Measurements from ENCODE around the gene FBXL2.

FBXL2 gene
- total RNA-seq, result 0.15 to 4.4 (median 0.68) reads per million in 17 experiments

DNA sequence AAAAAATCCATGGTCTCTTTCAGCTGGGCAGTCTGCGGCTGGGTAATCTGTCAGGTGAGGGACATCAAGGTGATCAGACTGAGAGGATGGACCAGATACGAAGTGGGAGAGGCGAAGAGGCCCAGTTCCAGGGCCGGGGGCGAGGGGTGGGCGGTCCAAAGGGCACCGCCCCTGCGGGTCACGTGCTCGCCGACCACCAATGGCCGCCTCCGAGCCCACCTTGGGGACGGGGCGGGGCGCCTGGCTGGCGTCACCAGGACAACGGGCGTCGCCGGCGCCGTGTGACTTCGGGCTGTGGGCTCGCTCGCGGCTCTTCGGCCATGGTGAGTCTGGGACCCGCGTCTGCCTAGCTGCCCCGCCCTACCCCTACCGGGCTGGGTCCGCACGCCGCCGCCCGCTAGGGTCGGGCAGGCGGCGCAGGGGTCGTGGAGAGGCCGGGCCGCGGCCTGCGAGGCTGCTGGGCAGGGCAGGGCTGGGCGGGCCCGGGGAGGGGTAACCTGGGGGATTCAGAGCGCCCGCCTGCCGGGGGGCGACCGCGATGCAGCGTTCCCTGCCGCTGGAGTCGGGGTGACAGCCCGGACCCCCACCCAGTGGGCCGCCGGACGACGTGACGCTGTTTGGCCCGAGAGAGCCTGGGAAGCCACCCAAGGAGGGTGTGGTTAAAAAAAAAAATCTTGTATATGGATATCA, at the start of gene FBXL2:
Gene FBXL2 (plus strand): TSS at position 250 of the 690 bp plus-strand sequence. CDS start 71 bp downstream, at position 321.
- DNase-seq, result peak; percentile 21 to 78 (median 44)

DNA sequence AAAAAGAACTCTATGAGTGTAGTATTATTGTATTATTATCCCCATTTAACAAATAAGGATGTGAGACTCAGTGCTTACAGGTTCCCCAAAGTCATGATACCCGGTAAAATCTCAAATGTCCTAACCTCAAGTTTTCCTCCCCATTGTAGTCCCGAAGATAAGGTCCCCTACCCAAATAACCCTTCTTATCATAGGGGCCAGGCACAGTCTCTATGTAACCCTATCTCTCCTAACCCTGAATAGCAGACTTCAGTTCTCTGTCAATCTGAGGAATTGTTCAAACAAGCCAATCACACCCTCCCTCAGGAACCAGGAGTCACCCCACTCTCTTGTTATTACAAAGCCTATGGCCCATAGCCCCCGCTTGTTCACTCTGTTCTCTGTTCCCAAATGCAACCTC, 48.2 kb upstream of the FBXL2 start:
- no peak for DNase-seq

- no peak for DNase-seq
These were observed 47.3 kb upstream of the FBXL2 start for GRCh38 chr3:33229947-33230346.

DNA sequence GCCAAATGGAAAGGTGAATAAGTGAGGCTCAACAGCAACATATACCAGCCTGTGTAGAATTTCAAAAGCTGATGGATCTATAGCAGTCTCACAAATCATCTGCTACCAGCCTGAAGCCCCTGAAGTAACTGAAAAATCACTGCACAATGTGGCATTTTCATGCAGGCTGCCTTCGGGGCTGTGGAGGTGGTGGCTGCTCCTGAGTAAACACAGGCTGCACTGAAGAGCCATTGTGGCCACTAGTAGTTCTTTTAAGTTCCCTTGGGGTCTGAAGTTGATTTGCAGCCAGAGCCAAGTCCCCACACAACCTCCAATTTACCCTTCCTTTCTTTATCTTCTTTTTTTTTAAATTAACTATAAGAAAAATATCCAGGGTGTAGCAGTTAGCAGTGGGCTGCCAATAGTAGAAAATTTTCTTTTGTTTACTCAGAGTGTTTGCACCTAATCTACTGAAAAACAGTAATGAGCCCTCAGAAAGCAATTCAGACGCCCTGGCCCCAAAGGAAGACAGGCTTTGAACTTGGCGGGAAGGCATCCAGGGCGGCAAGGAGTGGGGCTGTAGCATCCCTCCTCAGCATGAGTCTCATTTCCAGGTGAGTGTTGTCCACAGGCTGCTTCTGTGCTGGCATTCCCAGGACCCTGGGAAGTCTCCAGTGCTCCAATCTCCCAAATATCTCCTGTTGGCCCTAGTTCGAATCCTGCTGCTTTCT, 45.3 kb upstream of the FBXL2 start:
- DNase-seq, result no peak

DNA sequence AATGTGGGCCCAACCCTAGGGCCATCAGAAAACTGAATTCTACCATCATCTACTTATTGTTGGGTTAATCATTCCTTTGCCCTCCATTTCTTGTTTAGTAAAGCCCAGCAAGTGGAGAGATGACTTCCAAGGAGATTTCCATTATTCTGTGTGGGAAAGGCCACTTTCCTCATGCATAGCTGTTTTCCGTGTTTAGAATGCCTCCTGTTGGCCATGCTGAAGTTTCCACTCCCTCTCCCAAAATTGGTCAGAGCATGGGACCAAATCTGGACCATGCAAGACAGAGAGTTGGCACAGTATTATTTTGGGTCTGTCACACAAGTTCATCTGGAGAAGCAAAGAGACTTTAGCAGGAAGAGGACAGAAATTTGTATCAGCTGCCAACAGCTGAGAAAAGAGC, 43.4 kb upstream of the FBXL2 start:
- no peak for DNase-seq

- no peak for DNase-seq
These were observed 41.2 kb upstream of the FBXL2 start for GRCh38 chr3:33236005-33236404.

DNA sequence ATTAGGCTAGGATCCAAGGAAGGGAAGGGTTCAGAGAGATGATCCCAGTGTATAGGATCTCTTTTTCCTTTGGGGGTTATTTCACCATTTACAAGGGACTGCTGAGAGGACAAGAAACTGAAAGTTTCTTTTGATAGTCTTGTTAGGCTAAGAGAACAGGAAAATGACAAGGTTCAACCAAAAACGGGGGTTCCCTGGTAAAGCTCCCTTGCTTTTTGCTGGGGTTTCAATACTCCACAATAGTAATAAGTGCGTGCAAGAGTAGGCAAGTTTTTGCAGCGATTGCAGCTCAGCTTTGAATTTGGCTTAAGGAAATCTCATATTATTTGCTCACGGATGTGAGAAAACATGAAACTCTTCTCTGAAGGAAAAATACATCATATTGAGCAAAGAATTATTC, 39.8 kb upstream of the FBXL2 start:
- no peak for DNase-seq

GRCh38 chr3:33238923-33239322, 38.3 kb upstream of the FBXL2 start:
- DNase-seq, result no peak

DNA sequence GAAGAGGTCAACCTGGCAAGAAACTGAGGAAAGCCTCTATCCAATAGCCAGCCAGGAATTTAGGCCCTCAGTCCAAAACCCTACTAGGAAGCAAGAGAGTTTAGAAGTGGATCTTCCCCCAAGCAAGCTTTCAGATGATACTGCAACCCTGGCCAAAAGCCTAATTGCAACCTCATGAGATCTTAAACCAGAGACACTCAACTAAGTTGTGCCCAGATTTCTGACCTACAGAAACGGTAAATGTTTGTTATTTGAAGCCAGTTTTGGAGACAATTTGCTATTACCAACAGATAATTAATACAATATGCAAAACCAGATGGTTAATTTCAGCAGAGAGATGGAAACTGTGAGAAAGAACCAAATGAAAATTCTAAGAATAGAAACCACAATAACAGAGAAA, 37.0 kb upstream of the FBXL2 start:
- DNase-seq, result no peak

DNA sequence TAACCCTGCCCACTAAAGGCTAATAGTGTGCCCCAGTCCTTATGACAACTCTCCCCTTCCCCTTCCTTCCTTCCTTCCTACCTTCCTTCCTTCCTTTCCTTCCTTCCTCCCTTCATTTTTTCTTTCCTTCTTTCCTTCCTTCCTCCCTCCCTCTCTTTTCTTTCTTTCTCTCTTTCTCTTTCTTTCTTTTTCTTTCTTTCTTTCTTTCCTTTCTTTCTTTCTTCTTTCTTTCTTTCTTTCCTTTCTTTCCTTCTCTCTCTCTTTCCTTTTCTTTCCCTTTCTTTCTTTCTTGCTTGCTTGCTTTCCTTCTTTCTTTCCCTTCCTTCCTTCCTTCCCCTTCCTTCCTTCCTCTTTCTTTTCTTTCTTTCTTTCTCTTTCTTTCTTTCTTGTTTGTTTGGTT, 30.5 kb upstream of the FBXL2 start:
- DNase-seq, result no peak

DNA sequence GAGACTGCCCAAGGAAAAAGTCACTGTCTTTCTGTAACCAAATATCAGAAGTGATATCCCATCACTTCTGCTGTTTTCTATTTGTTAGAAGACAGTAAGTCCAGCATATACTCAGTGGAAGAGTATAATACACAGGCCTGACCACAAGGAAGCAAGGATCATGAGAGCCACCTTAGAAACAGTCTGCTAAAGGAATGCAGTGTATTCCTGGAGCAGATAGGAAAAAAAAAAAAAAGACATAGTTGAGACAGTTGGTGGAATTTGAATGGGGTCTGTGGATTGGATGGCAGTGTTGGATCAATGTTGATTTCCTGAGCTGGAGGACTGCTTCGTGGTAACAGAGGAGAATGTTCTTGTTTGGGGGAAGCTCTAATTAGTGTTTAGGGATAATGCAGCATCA, 26.5 kb upstream of the FBXL2 start:
- DNase-seq, result no peak

DNA sequence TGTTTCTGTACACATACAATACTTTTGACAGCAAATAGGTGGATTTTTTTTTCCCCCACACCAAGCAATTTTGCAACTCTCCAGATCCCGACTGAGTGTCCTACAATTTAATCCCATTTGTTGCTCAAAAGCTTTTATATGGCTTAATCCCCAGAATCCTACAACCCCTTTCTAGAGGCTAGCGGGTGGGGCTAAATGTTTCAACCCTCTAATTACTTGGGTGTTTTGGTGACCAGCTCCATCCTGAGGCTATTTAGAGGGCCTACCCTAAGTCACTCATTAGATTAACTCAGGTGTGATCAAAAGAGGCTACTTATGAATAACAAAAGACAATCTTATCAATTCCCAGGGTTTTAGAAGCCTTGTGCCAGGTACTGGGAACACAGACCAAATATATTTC, 21.0 kb upstream of the FBXL2 start:
- no peak for DNase-seq

DNA sequence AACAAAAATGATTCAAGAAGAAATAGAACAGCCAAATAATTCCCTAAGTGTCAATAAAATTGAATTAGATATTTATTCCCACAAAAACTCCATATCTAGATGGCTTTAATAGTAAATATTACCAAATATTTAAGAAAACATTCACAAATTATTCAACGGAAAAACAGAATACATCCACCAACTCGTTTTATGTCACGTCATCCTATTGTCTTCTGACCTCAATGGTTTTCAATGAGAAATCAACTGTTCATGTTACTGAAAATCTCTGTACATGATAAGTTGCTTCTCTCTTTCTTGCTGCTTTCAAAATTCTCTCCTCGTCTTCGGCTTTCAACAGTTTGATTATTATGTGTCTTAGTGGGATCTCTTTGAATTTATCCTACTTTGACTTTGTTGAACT, 17.1 kb upstream of the FBXL2 start:
- DNase-seq, result no peak

DNA sequence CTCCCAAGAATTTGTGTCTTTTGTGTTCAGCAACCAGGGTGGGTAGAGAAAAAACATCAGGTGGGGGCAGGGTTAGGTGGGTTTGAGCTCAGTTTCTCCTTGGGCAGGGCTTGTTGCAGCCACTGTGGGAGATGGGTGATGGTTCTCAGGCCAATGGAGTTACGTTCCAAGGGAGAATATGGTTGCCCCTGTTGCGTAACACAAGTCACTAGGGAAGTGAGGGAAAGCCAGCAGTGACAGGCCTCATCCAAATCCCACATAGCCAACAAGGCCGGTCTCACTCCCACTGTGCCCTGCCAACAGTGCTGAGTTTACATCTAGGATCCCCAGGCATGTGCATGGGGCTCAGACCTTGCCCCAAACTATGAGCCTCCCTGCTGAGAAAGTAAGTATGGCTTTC, 7.9 kb upstream of the FBXL2 start:
- no peak for DNase-seq

DNA sequence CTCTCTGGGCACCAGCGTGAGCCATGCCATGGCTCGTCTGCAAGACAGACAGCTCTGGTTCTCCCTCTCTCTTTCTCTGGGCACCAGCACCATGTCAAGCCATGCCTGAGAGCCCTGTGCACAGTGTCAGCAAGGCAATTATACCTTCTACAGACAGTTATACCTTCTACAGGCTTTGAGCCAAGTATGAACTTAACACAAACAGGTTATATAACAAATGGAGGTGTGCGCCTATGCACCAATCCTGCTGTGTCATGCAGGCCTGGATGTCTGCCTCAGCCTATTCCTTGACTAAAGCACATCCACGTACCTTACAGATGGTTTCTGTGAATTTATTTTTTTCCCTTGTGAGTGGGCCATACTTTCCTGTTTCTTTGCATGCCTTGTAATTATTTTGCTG, 5.9 kb upstream of the FBXL2 start:
- no peak for DNase-seq

- DNase-seq, result no peak
These were observed 3.6 kb upstream of the FBXL2 start for GRCh38 chr3:33273628-33274027.

GRCh38 chr3:33278163-33278562, 921 bp downstream of the FBXL2 start:
- DNase-seq, result peak in 1 of 4 experiments; percentile 1

GRCh38 chr3:33287672-33288282, 10.5 kb downstream of the FBXL2 start:
- no peak for DNase-seq

GRCh38 chr3:33299395-33300081, 22.3 kb downstream of the FBXL2 start:
- DNase-seq, result no peak

GRCh38 chr3:33312361-33312760, 35.1 kb downstream of the FBXL2 start:
- no peak for DNase-seq

GRCh38 chr3:33313331-33313730, 36.1 kb downstream of the FBXL2 start:
- no peak for DNase-seq

GRCh38 chr3:33314993-33315392, 37.8 kb downstream of the FBXL2 start:
- no peak for DNase-seq

- no peak for DNase-seq
These were observed 38.6 kb downstream of the FBXL2 start for GRCh38 chr3:33315826-33316225.

Measured in suppressor macrophage (primary cell).